Activated CD8-positive, alpha-beta T cell treated with anti-CD3 and anti-CD28 coated beads, Interleukin-2, amount 10 ng/mL, durations not matched to agents 7 days and 5 days (primary cell): Measurements from ENCODE around the gene HEBP2. TPM values are rescaled to one million over a fixed set of nuclear protein-coding genes. Genes with fewer than 3 reads are reported as not detected.

Source experiments
- ATAC-seq: fragments of 150-1000 bp; cut with Tn5 transposase; one replicate; pipeline ENCODE4 v1.10.0; 2021; ENCODE audit warnings: moderate library complexity
- CTCF ChIA-PET: fragments of 350-600 bp; sonication (Branson Sonifier 250); formaldehyde crosslinking; loops from one replicate; lab custom pipeline; 2021; ENCODE audit warnings: antibody characterized with exemption; lab: Charles Lee
- POLR2A ChIA-PET: fragments of 350-600 bp; sonication (Branson Sonifier 250); formaldehyde crosslinking; loops from one replicate; lab custom pipeline; 2021; ENCODE audit warnings: antibody characterized with exemption; lab: Charles Lee
- DNase-seq: peaks from one replicate; pipeline ENCODE4 v3.0.0-alpha.2; 2020
- H3K27ac Mint-ChIP-seq: one replicate; pipeline ENCODE4 v1.8.0; 2021; ENCODE audit warnings: mild to moderate bottlenecking, mixed read lengths
- H3K27me3 Mint-ChIP-seq: one replicate; pipeline ENCODE4 v1.8.0; 2021; ENCODE audit warnings: low read depth, mixed read lengths
- H3K36me3 Mint-ChIP-seq: one replicate; pipeline ENCODE4 v1.8.0; 2021; ENCODE audit warnings: low read depth, mixed read lengths
- H3K4me1 Mint-ChIP-seq: one replicate; pipeline ENCODE4 v1.8.0; 2021; ENCODE audit warnings: low read depth, mixed read lengths
- H3K4me3 Mint-ChIP-seq: one replicate; pipeline ENCODE4 v1.8.0; 2021; ENCODE audit warnings: mild to moderate bottlenecking, mixed read lengths
- H3K9me3 Mint-ChIP-seq: one replicate; pipeline ENCODE4 v1.8.0; 2022; ENCODE audit warnings: mixed read lengths; ENCODE audit not compliant: insufficient read depth
- total RNA-seq, 2 experiments: library from RNA; stranded (reverse); gene quantifications; one replicate each; pipeline ENCODE4 v1.2.3, GENCODE V29; 2021

The HEBP2 gene
- total RNA-seq, 2 experiments from 2014 or later, result 40.8 to 43.5 TPM

- Mint-ChIP-seq H3K4me1 (no peaks in the 10 kb centered on the region), H3K9me3 (no peaks in the 10 kb centered on the region), H3K27ac (no peak overlapping the region), H3K4me3 (no peak overlapping the region), H3K27me3 (peaks cover 2% of the 10 kb centered on the region), H3K36me3 (no peaks in the 10 kb centered on the region)
- DNase-seq (no peak), ATAC-seq (no peak)
- ChIA-PET CTCF (no interaction called here), POLR2A (no interaction called here)
Observed at GRCh38 chr6:138378463-138378862, 25.6 kb upstream of the HEBP2 start.

GRCh38 chr6:138382498-138383265 is 21.3 kb upstream of the HEBP2 start:
- no peaks in the 10 kb centered on the region for H3K36me3 Mint-ChIP-seq
- H3K27ac Mint-ChIP-seq, result no peak overlapping the region
- no peak overlapping the region for H3K4me3 Mint-ChIP-seq
- ATAC-seq (no peak), DNase-seq (no peak)
- no peaks in the 10 kb centered on the region for H3K9me3 Mint-ChIP-seq
- CTCF ChIA-PET, result no interaction called here
- no peaks in the 10 kb centered on the region for H3K4me1 Mint-ChIP-seq
- H3K27me3 Mint-ChIP-seq, result peaks cover 4% of the 10 kb centered on the region
- POLR2A ChIA-PET, result no interaction called here

- Mint-ChIP-seq H3K36me3 (no peaks in the 10 kb centered on the region), H3K9me3 (no peaks in the 10 kb centered on the region), H3K4me3 (no peak overlapping the region), H3K27me3 (peaks cover 7% of the 10 kb centered on the region), H3K4me1 (no peaks in the 10 kb centered on the region), H3K27ac (no peak overlapping the region)
- CTCF ChIA-PET, result no interaction called here
- ATAC-seq (no peak), DNase-seq (no peak)
- POLR2A ChIA-PET, result no interaction called here
Observed at GRCh38 chr6:138383776-138384175, 20.2 kb upstream of the HEBP2 start.

- Mint-ChIP-seq H3K36me3 (no peaks in the 10 kb centered on the region), H3K4me3 (no peak overlapping the region), H3K27ac (no peak overlapping the region), H3K27me3 (peaks cover 13% of the 10 kb centered on the region), H3K9me3 (no peaks in the 10 kb centered on the region), H3K4me1 (no peaks in the 10 kb centered on the region)
- CTCF ChIA-PET, result no interaction called here
- no peak for ATAC-seq
- POLR2A ChIA-PET, result no interaction called here
- DNase-seq, result no peak
Observed at GRCh38 chr6:138386897-138387296, 17.1 kb upstream of the HEBP2 start.

- DNase-seq, result no peak
- POLR2A ChIA-PET, result no interaction called here
- CTCF ChIA-PET, result no interaction called here
Observed at GRCh38 chr6:138387577-138388368, 16.2 kb upstream of the HEBP2 start.

GRCh38 chr6:138389551-138389950 is 14.5 kb upstream of the HEBP2 start:
- peaks cover 17% of the 10 kb centered on the region for H3K27me3 Mint-ChIP-seq
- ChIA-PET CTCF (no interaction called here), POLR2A (no interaction called here)
- ATAC-seq, result no peak
- no peak for DNase-seq
- peaks cover 5% of the 10 kb centered on the region for H3K4me1 Mint-ChIP-seq
- no peaks in the 10 kb centered on the region for H3K36me3 Mint-ChIP-seq
- H3K4me3 Mint-ChIP-seq, result no peak overlapping the region
- H3K9me3 Mint-ChIP-seq, result no peaks in the 10 kb centered on the region
- no peak overlapping the region for H3K27ac Mint-ChIP-seq

More at GRCh38 chr6:138387577-138388368, 16.2 kb upstream of the HEBP2 start:
- no peak for ATAC-seq
- Mint-ChIP-seq H3K27ac (no peak overlapping the region), H3K4me1 (no peaks in the 10 kb centered on the region), H3K9me3 (no peaks in the 10 kb centered on the region), H3K27me3 (peaks cover 14% of the 10 kb centered on the region), H3K4me3 (no peak overlapping the region), H3K36me3 (no peaks in the 10 kb centered on the region)

GRCh38 chr6:138393871-138394783 is 9.9 kb upstream of the HEBP2 start:
- peaks cover 5% of the 10 kb centered on the region for H3K4me1 Mint-ChIP-seq
- POLR2A ChIA-PET, result no interaction called here

GRCh38 chr6:138396709-138397108 is 7.3 kb upstream of the HEBP2 start:
- Mint-ChIP-seq H3K4me1 (peaks cover 5% of the 10 kb centered on the region), H3K27me3 (peaks cover 17% of the 10 kb centered on the region), H3K9me3 (no peaks in the 10 kb centered on the region), H3K27ac (no peak overlapping the region), H3K4me3 (no peak overlapping the region), H3K36me3 (no peaks in the 10 kb centered on the region)
- ATAC-seq, result no peak
- ChIA-PET POLR2A (no interaction called here), CTCF (interaction anchor here (1.0 kb wide), 1 partner anchor 8 kb away, joined by 3 read pairs; the partner anchor contains the start of gene HEBP2)
- no peak for DNase-seq

More at GRCh38 chr6:138393871-138394783, 9.9 kb upstream of the HEBP2 start:
- Mint-ChIP-seq H3K36me3 (no peaks in the 10 kb centered on the region), H3K27ac (no peak overlapping the region), H3K4me3 (no peak overlapping the region), H3K9me3 (no peaks in the 10 kb centered on the region), H3K27me3 (peaks cover 10% of the 10 kb centered on the region)
- no peak for DNase-seq
- CTCF ChIA-PET, result no interaction called here
- ATAC-seq, result no peak

GRCh38 chr6:138397128-138398122 is 6.6 kb upstream of the HEBP2 start:
- H3K27ac Mint-ChIP-seq, result no peak overlapping the region
- no peaks in the 10 kb centered on the region for H3K36me3 Mint-ChIP-seq
- H3K9me3 Mint-ChIP-seq, result no peaks in the 10 kb centered on the region
- H3K4me1 Mint-ChIP-seq, result peaks cover 5% of the 10 kb centered on the region
- ChIA-PET CTCF (interaction anchor here (1.0 kb wide), 1 partner anchor 281 kb away, joined by 4 read pairs; no protein-coding TSS in a partner anchor), POLR2A (interaction anchor here (0.6 kb wide), 1 partner anchor 17 kb away, joined by 3 read pairs; no protein-coding TSS in a partner anchor)
- H3K27me3 Mint-ChIP-seq, result peaks cover 14% of the 10 kb centered on the region
- no peak overlapping the region for H3K4me3 Mint-ChIP-seq
- ATAC-seq, result no peak
- no peak for DNase-seq

- H3K9me3 Mint-ChIP-seq, result no peaks in the 10 kb centered on the region
- ChIA-PET CTCF (no interaction called here), POLR2A (no interaction called here)
- no peak overlapping the region for H3K27ac Mint-ChIP-seq
- ATAC-seq (no peak), DNase-seq (no peak)
- H3K4me1 Mint-ChIP-seq, result peaks cover 9% of the 10 kb centered on the region
- peaks cover 11% of the 10 kb centered on the region for H3K27me3 Mint-ChIP-seq
- peaks cover 4% of the 10 kb centered on the region for H3K36me3 Mint-ChIP-seq
- H3K4me3 Mint-ChIP-seq, result no peak overlapping the region
Observed at GRCh38 chr6:138400326-138400725, 3.7 kb upstream of the HEBP2 start.
